Measurements from ENCODE around the gene GRAP2. TPM values are rescaled to one million over a fixed set of nuclear protein-coding genes. Genes with fewer than 3 reads are reported as not detected.

Gene GRAP2
- polyA plus RNA-seq, 3 donors = 0.05 to 4.2 (median 0.97) TPM

- no peak overlapping the region for H3K9ac ChIP-seq (ENCODE audit: insufficient read depth, low read length, poor library complexity, severe bottlenecking)
- H3K27ac ChIP-seq (ENCODE audit: low read depth in 1 of 2, low read length in 2 of 2) = no peak overlapping the region
- H3K36me3 ChIP-seq (replicated peaks in 1 of 2; ENCODE audit: control insufficient read depth in 1 of 2, insufficient read depth in 2 of 2, low read length in 2 of 2) = no peaks in the 10 kb centered on the region
- no peaks in the 10 kb centered on the region for H3K9me3 ChIP-seq (replicated peaks in 1 of 2; ENCODE audit: control insufficient read depth in 1 of 2, insufficient read depth in 1 of 2, low read length in 2 of 2)
- Mint-ChIP-seq H3K27ac (no peak overlapping the region), H3K4me1 (no peaks in the 10 kb centered on the region), H3K27me3 (ENCODE audit: low read depth in 3 of 3) (peaks cover 33 to 46% (median 34%) of the 10 kb centered on the region in 3 donors), H3K36me3 (no peaks in the 10 kb centered on the region), H3K4me3 (no peak overlapping the region), H3K9me3 (peaks cover 0 to 2% (median 0%) of the 10 kb centered on the region in 7 donors)
- no peaks in the 10 kb centered on the region for H3K79me2 ChIP-seq (ENCODE audit: insufficient read depth, low read length)
- no peak overlapping the region for H3K4me2 ChIP-seq (replicated peaks; ENCODE audit: extremely low read depth, low read length, poor library complexity, severe bottlenecking)
- intact Hi-C loops (cut with micrococcal nuclease) = no loop called here
- H3K27me3 ChIP-seq (ENCODE audit: control insufficient read depth in 2 of 2, insufficient read depth in 2 of 2, low read length in 2 of 2) = peaks cover 0 to 16% of the 10 kb centered on the region in 2 donors
- DNase-seq = no peak
- H3K4me3 ChIP-seq (replicated peaks in 1 of 3; ENCODE audit: low read depth in 2 of 3, low read length in 3 of 3) = no peak overlapping the region
- H2AFZ ChIP-seq (ENCODE audit: insufficient read depth, low read depth, low read length, poor library complexity, severe bottlenecking) = no peak overlapping the region
- no CpG with 5 or more reads among the region's 2 CpGs for WGBS (ENCODE audit: insufficient coverage)
- no peaks in the 10 kb centered on the region for H4K20me1 ChIP-seq (ENCODE audit: insufficient read depth, low read length)
- TF ChIP-seq CTCF (IDR thresholded peaks at IDR 0.05) = no peak
- H3K4me1 ChIP-seq (ENCODE audit: control insufficient read depth in 1 of 2, insufficient read depth in 2 of 2, low read length in 2 of 2) = no peaks in the 10 kb centered on the region
These were observed 83.1 kb downstream of the GRAP2 start for GRCh38 chr22:39984006-39984405.

- Histone ChIP-seq H2AFZ (ENCODE audit: insufficient read depth, low read depth, low read length, poor library complexity, severe bottlenecking) (no peak overlapping the region), H3K27ac (ENCODE audit: low read depth in 1 of 2, low read length in 2 of 2) (no peak overlapping the region), H3K79me2 (ENCODE audit: insufficient read depth, low read length) (no peaks in the 10 kb centered on the region), H3K27me3 (ENCODE audit: control insufficient read depth in 2 of 2, insufficient read depth in 2 of 2, low read length in 2 of 2) (peaks cover 0 to 14% of the 10 kb centered on the region in 2 donors), H3K4me3 (replicated peaks in 1 of 3; ENCODE audit: low read depth in 2 of 3, low read length in 3 of 3) (no peak overlapping the region), H3K4me2 (replicated peaks; ENCODE audit: extremely low read depth, low read length, poor library complexity, severe bottlenecking) (no peak overlapping the region), H3K9ac (ENCODE audit: insufficient read depth, low read length, poor library complexity, severe bottlenecking) (no peak overlapping the region), H3K9me3 (replicated peaks in 1 of 2; ENCODE audit: control insufficient read depth in 1 of 2, insufficient read depth in 1 of 2, low read length in 2 of 2) (no peaks in the 10 kb centered on the region), H3K36me3 (replicated peaks in 1 of 2; ENCODE audit: control insufficient read depth in 1 of 2, insufficient read depth in 2 of 2, low read length in 2 of 2) (no peaks in the 10 kb centered on the region), H4K20me1 (ENCODE audit: insufficient read depth, low read length) (no peaks in the 10 kb centered on the region), H3K4me1 (ENCODE audit: control insufficient read depth in 1 of 2, insufficient read depth in 2 of 2, low read length in 2 of 2) (no peaks in the 10 kb centered on the region)
- WGBS (ENCODE audit: insufficient coverage) = 70% methylated on average over 2 of the region's 2 CpGs
- Mint-ChIP-seq H3K4me3 (no peak overlapping the region), H3K4me1 (no peaks in the 10 kb centered on the region), H3K27me3 (ENCODE audit: low read depth in 3 of 3) (peaks cover 34 to 45% (median 39%) of the 10 kb centered on the region in 3 donors), H3K27ac (no peak overlapping the region), H3K9me3 (peaks cover 0 to 2% (median 0%) of the 10 kb centered on the region in 7 donors), H3K36me3 (no peaks in the 10 kb centered on the region)
- intact Hi-C loops (cut with micrococcal nuclease) = no loop called here
- TF ChIP-seq CTCF (IDR thresholded peaks at IDR 0.05) = no peak
- DNase-seq = no peak
These were observed 83.9 kb downstream of the GRAP2 start for GRCh38 chr22:39984746-39985145.

All from CD14-positive monocyte (primary cell).